Inferior parietal cortex (tissue), 1 donor: ENCODE results near the gene MLH1.
"Not testable (repeated sequence)": the region's sequence is repeated elsewhere in the genome, so short reads cannot be mapped to it uniquely, and the experiment has no call there.

ENCODE experiments used
- DNase-seq: peaks from one replicate; pipeline ENCODE4 v3.0.0-alpha.2; 2016; ENCODE audit errors: extremely low spot score

MLH1 gene

GRCh38 chr3:37037352-37037751 lies 44.0 kb downstream of the MLH1 start:
- no peak for DNase-seq

GRCh38 chr3:37039161-37039846 lies 46.0 kb downstream of the MLH1 start:
- DNase-seq, result no peak

- no peak for DNase-seq
Observed at GRCh38 chr3:37040231-37040630, 46.9 kb downstream of the MLH1 start.

GRCh38 chr3:37041546-37042195 lies 48.4 kb downstream of the MLH1 start:
- no peak for DNase-seq

- not testable (repeated sequence) for DNase-seq
Observed at GRCh38 chr3:37042712-37043111, 49.4 kb downstream of the MLH1 start.

- no peak for DNase-seq
Observed at GRCh38 chr3:37050282-37050681, 57.0 kb downstream of the MLH1 start.

GRCh38 chr3:37052860-37053259 lies 59.5 kb downstream of the MLH1 start:
- no peak for DNase-seq

GRCh38 chr3:37053337-37053736 lies 60.0 kb downstream of the MLH1 start:
- no peak for DNase-seq

GRCh38 chr3:37053753-37054152 lies 60.4 kb downstream of the MLH1 start:
- no peak for DNase-seq

GRCh38 chr3:37054370-37054769 lies 61.1 kb downstream of the MLH1 start:
- no peak for DNase-seq

GRCh38 chr3:37055077-37055476 lies 61.8 kb downstream of the MLH1 start:
- DNase-seq, result not testable (repeated sequence)

GRCh38 chr3:37056826-37057225 lies 63.5 kb downstream of the MLH1 start:
- DNase-seq, result no peak

- no peak for DNase-seq
Observed at GRCh38 chr3:37058117-37058516, 64.8 kb downstream of the MLH1 start.

GRCh38 chr3:37064747-37065146 lies 71.4 kb downstream of the MLH1 start:
- no peak for DNase-seq

GRCh38 chr3:37067577-37067976 lies 74.3 kb downstream of the MLH1 start:
- no peak for DNase-seq

- DNase-seq, result no peak
Observed at GRCh38 chr3:37068031-37068430, 74.7 kb downstream of the MLH1 start.

GRCh38 chr3:37071921-37072320 lies 78.6 kb downstream of the MLH1 start:
- no peak for DNase-seq

GRCh38 chr3:37072892-37073291 lies 79.6 kb downstream of the MLH1 start:
- peak; percentile 55 for DNase-seq

GRCh38 chr3:37074178-37074577 lies 80.9 kb downstream of the MLH1 start:
- DNase-seq, result no peak

- DNase-seq, result no peak
Observed at GRCh38 chr3:37075955-37076354, 82.6 kb downstream of the MLH1 start.

- DNase-seq, result no peak
Observed at GRCh38 chr3:37082317-37082716, 89.0 kb downstream of the MLH1 start.

- DNase-seq, result no peak
Observed at GRCh38 chr3:37086918-37087317, 93.6 kb downstream of the MLH1 start.

- no peak for DNase-seq
Observed at GRCh38 chr3:37087870-37088269, 94.6 kb downstream of the MLH1 start.

- no peak for DNase-seq
Observed at GRCh38 chr3:37092484-37092883, 99.2 kb downstream of the MLH1 start.
